Measurements from ENCODE around the gene GPR108.
"Not testable (repeated sequence)": the region's sequence is repeated elsewhere in the genome, so short reads cannot be mapped to it uniquely, and the experiment has no call there.

Gene GPR108

DNA sequence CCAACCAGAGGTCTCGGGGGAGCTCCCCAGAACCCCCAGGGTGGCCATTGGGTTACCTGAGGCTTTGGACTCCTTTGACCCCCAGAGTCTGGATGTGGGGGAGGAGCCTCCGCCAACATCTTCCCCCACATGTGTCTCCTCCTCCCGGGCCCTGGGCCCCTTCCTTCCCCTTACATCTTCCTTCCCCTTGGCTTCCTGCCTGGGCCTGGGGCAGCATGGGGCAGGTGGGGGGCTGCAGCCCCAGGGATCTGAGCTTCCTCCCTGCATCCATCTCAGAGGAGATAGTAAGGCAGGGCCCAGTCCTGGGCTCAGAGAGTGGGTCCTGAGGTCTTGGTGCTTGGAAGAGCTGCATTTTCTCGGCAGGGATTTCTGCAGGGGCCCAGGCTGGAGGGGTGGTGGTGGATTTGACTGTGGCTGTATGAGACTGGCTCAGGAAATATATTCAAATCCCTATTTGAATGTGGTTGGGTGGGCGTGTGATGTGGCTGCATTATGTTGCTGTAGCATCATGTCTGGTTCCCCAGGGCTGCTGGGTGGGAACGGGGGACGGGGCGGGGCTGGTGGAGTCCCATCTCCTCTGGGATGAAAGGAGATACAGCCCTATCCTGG is 36.0 kb upstream of the GPR108 start:
- TF ChIP-seq, protein P1, sequence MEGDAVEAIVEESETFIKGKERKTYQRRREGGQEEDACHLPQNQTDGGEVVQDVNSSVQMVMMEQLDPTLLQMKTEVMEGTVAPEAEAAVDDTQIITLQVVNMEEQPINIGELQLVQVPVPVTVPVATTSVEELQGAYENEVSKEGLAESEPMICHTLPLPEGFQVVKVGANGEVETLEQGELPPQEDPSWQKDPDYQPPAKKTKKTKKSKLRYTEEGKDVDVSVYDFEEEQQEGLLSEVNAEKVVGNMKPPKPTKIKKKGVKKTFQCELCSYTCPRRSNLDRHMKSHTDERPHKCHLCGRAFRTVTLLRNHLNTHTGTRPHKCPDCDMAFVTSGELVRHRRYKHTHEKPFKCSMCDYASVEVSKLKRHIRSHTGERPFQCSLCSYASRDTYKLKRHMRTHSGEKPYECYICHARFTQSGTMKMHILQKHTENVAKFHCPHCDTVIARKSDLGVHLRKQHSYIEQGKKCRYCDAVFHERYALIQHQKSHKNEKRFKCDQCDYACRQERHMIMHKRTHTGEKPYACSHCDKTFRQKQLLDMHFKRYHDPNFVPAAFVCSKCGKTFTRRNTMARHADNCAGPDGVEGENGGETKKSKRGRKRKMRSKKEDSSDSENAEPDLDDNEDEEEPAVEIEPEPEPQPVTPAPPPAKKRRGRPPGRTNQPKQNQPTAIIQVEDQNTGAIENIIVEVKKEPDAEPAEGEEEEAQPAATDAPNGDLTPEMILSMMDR (IDR thresholded peaks at IDR 0.05; ENCODE audit: low read depth, low read length, missing control alignments), result no peak
- in situ Hi-C loops (cut with HindIII; ENCODE audit: low sequenced_read_pairs), result no loop called here
- no peak overlapping the region for H3K4me3 ChIP-seq (ENCODE audit: low read depth, low read length)
- DNase-seq (ENCODE audit: low read depth), result no peak

GRCh38 chr19:6772866-6773322 is 35.5 kb upstream of the GPR108 start:
- no peak for DNase-seq (ENCODE audit: low read depth)
- in situ Hi-C loops (cut with HindIII; ENCODE audit: low sequenced_read_pairs), result no loop called here
- H3K4me3 ChIP-seq (ENCODE audit: low read depth, low read length), result no peak overlapping the region
- TF ChIP-seq, protein P1 (IDR thresholded peaks at IDR 0.05; ENCODE audit: low read depth, low read length, missing control alignments), result no peak

DNA sequence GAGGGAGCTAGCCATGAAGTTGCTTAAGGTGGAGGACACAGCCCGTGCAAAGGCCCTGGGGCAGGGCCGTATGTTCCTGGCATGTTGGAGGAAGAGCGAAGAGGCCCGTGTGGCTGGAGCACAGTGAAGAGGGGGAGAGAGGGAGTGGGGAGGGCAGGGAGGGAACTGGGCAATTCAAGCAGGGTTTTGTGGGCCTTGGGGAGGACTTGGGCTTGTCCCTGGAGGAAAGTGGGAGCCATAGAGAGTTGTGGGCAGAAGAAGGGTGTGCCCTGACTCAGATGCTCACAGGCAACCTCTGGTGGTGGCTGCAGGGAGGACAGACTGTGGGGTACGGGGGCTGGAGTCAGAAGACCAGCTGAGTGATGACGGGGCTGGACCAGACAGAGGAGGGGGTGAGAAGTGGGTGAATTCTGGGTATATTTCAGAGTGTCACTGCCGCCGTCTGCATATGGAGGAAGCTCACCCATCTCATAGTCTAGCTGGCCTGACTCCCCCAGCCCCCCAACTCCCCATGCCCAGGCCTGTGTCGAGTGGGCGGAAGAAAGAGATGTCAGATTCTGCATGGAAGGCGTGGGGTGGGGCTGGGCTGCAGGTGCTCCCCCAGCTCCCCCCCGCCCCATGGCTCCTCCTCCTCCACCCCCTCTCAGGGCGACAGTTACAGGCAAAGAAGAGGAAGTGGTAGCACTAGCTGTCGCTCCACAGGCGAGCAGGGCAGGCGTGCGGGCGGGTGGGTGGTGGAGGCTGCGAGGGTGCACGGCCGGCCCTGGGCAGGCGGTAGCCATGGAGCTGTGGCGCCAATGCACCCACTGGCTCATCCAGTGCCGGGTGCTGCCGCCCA is 34.9 kb upstream of the GPR108 start, which contains the start of gene VAV1:
Gene VAV1 (plus strand): TSS at position 681 of the 838 bp plus-strand sequence. CDS start 100 bp downstream, at position 781.
- TF ChIP-seq, protein P1 (IDR thresholded peaks at IDR 0.05; ENCODE audit: low read depth, low read length, missing control alignments), result peak; percentile 7
- in situ Hi-C loops (cut with HindIII; ENCODE audit: low sequenced_read_pairs), result no loop called here
- DNase-seq (ENCODE audit: low read depth), result no peak
- no peak within 1 kb of the TSS for H3K4me3 ChIP-seq (ENCODE audit: low read depth, low read length)

- H3K4me3 ChIP-seq (ENCODE audit: low read depth, low read length); DNase-seq (ENCODE audit: low read depth); in situ Hi-C loops (cut with HindIII; ENCODE audit: low sequenced_read_pairs): not testable (repeated sequence)
These were observed 34.3 kb upstream of the GPR108 start for GRCh38 chr19:6771648-6772027.

- H3K4me3 ChIP-seq (ENCODE audit: low read depth, low read length), result no peak overlapping the region
- TF ChIP-seq, protein P1 (IDR thresholded peaks at IDR 0.05; ENCODE audit: low read depth, low read length, missing control alignments), result no peak
- in situ Hi-C loops (cut with HindIII; ENCODE audit: low sequenced_read_pairs), result no loop called here
- DNase-seq (ENCODE audit: low read depth), result no peak
These were observed 31.7 kb upstream of the GPR108 start for GRCh38 chr19:6769006-6769619.

DNA sequence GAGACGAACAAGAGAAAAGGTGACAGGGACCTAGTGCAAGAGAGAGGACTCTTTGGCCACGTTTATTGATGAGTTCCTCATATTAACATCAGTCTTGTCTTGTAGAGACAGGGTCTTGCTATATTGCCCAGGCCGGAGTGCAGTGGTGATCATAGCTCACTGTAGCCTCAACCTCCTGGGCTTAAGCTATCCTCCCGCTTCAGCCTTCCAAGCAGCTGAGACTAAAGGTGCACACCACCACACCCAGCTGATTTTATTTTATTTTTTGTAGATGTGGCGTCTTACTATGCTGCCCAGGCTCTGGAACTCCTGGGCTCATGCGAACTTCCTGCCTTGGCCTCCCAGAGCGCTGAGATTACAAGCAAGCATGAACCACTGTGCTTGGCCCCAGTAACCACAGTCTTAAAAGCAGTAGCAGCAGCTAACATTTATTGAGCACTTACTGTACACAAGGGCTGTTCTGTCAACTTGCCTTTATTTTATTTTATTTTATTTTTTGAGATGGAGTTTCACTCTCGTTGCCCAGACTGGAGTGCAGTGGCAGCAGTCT is 30.9 kb upstream of the GPR108 start:
- no peak for DNase-seq (ENCODE audit: low read depth)
- in situ Hi-C loops (cut with HindIII; ENCODE audit: low sequenced_read_pairs), result no loop called here
- H3K4me3 ChIP-seq (ENCODE audit: low read depth, low read length), result no peak overlapping the region
- TF ChIP-seq, protein P1 (IDR thresholded peaks at IDR 0.05; ENCODE audit: low read depth, low read length, missing control alignments), result no peak
